Endometrium (tissue), 2 donors: Measurements from ENCODE around the gene CD109.
"Not testable (repeated sequence)": the region's sequence is repeated elsewhere in the genome, so short reads cannot be mapped to it uniquely, and the experiment has no call there.

Experiments
- FAIRE-seq: peaks from 2 replicates; lab custom pipeline; 2012; peaks lifted over from hg19 to GRCh38; lab: Jason Lieb, UNC
- donor health status: control.
- donor health status: control.

The CD109 gene

GRCh38 chr6:73791336-73791735 lies 95.3 kb downstream of the CD109 start:
- no peak for FAIRE-seq

DNA sequence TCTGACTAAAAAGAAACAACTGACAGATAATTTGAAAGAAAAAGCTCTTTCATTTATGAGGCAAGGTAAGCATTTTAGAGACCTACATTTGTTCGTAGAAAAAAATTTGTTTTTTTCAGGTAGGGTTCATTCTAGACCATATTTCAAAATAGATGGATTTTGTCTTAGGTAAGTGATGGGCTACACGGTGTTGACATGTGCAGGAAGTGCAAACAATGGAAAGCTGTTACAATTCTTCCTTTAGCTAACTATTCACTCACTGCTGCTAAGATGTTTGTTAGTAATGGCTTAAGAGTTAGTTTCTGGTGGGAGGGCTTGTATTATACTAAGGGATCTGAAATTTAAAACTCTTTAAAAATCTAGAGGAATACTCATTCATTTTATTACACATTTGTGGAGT lies 96.7 kb downstream of the CD109 start:
- no peak for FAIRE-seq

GRCh38 chr6:73796881-73797280 lies 100.9 kb downstream of the CD109 start:
- no peak for FAIRE-seq

GRCh38 chr6:73797861-73798260 lies 101.9 kb downstream of the CD109 start:
- no peak for FAIRE-seq

- FAIRE-seq: no peak
Observed at GRCh38 chr6:73798592-73798991, 102.6 kb downstream of the CD109 start.

DNA sequence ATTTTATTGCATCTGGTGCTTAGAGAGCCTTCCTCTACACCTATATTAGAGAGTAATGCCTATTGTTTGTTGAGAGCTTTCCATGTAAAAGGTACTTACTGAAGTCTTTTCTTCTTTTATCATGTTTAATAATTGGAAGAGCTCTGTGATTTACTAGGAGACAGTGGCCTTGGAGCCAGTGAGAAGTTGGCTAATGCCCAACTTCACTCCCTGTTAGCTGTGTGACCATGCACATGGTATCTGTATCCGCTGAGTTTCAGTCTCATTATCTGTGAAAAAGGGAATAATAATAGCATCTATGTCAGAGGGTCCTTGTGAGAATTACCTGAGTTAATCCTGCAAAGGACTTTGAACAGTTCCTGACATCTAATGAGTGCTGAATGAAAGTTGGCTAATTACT lies 105.0 kb downstream of the CD109 start:
- FAIRE-seq: no peak

DNA sequence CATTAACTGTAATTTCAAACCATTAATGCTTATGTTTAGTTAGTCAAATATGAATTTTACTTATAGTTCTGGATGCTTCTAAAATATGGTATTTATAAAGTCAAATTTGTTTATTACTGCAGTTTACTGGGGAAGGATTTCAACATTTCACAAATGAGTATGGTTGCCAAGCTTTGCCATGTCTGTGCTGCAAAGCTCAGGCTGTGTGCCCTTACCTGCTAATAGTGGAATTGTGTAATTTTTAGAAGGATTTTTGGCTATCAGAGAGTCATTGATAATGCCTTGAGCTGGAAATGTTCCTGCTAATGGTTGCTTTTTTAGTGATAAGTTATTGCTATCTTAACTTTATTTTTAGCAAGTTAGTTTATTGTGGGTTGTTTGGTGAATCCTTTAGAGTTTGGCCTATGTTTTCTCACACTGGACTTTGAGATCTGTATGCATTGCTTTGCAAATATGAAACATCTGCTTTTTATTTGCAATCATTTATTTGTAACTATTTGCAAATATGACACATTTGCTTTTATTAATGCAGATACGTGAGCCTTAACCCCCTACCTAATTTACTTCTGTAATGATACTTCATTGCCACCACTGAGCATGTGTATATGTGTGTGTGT lies 105.8 kb downstream of the CD109 start:
- peak; percentile 8 for FAIRE-seq

DNA sequence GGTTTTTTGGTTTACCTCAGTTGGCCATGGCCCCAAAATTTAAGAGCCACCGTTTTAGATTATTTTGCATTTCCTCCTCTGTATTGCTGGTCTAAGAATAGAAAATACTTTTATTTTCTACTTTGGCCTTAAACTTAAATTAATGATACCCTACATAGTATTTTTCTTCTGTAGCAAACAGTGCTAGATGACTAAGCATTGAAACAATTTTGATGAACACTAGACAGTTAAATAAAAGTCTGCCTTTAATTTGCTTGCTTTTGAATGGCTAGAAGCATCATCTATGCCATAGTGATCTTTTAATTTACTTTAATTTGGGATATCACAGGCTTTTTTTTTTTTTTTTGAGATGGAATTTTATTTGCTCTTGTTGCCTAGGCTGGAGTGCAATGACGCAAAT lies 106.4 kb downstream of the CD109 start:
- FAIRE-seq: no peak

DNA sequence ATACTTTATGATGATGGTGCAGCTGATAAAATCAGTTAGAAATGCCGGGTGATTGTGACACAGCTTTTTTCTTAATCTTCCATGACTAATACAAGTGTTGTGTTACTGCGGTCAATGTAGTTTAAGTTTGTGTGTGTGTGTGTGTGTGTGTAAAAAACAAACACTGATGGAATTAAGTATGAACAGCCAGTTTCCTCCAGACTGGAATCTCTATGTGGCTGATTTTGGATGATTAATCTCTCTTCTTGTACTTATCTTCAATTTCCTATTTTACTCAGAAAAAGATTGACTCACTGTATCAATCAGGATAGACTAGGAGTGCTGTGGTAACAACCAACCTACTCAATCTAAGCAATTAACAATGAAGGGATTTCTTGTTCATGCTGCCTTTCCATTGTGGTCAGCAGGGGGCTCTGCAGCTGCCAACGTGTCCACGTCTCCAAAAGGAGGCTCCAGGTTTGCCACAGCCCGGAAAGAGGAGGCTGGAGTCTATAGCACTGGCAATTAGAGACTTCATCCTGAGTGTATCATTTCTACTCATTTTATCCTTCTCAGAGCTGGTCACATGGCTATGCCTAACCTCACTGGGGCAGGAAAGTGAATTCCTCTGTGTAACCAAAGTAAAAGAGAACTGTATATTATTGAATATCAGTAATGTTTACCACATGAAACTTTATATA lies 107.7 kb downstream of the CD109 start:
- peak; percentile 95 for FAIRE-seq

- FAIRE-seq: not testable (repeated sequence)
Observed at GRCh38 chr6:73805221-73805620, 109.2 kb downstream of the CD109 start.

- not testable (repeated sequence) for FAIRE-seq
Observed at GRCh38 chr6:73805982-73806381, 110.0 kb downstream of the CD109 start.

DNA sequence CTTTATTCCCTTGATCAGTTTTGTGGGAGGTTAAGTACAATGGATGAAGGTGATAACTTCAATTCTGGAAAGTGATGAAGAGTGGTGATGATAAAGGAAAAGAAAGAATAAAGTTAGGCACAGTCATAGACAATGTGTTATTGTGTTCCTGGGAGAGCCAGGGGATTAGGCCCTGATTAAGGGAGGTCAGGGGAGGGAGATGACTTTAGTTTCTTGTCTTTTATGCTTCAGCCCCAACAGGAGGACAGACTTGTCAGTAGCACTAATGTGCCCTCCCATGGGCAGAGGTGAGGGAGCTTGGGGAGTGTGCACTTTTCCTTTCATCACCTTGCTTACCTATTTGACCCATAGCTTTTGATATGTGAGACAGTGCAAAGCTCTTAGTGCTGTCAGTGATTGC lies 115.7 kb downstream of the CD109 start:
- FAIRE-seq: no peak

DNA sequence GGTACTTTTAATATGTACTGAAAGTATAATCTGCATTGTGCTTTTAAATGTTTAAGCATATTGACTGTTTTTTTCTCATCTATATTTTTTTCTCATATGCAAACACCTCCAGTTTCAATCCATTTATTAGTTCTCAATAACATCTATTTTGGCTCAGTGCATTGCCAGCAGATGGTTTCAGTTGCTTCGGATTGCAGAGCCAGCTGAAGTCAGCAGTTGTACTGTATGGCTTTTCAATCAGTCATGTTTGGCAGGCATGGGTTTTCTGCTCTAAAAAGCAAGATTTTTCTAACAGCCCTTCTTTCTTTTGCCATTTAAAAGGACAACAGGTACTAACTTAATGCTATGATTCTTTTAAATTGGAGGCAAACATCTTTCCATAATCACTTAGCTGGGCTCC lies 121.2 kb downstream of the CD109 start:
- FAIRE-seq: no peak

DNA sequence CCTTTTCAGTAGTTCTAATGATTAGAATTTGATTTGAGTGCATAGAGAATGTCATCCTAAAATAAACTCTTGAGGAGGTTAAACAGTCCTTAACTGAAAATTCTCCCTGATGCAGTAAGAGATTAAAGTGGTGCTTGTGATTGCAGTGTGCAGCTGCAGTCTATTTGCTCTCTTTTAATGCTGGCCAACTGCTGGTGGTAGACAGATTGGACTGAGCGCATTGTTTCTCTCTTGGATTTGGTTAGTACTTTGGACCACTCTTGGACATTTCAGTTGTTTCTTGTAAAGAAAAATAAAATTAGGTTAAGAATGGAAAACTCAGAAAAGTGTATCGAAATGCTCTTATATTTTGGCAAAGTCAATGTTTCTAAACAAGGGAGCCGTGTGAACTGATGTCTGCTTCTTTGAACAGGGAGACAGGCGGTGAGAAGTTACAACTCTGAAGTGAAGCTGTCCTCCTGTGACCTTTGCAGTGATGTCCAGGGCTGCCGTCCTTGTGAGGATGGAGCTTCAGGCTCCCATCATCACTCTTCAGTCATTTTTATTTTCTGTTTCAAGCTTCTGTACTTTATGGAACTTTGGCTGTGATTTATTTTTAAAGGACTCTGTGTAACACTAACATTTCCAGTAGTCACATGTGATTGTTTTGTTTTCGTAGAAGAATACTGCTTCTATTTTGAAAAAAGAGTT lies 127.2 kb downstream of the CD109 start:
- FAIRE-seq: no peak

- no peak for FAIRE-seq
Observed at GRCh38 chr6:73823832-73824231, 127.8 kb downstream of the CD109 start.

- peak; percentile 64 for FAIRE-seq
Observed at GRCh38 chr6:73826571-73826970, 130.6 kb downstream of the CD109 start.

- FAIRE-seq: no peak
Observed at GRCh38 chr6:73830119-73830518, 134.1 kb downstream of the CD109 start.

GRCh38 chr6:73832313-73832712 lies 136.3 kb downstream of the CD109 start:
- FAIRE-seq: no peak

- FAIRE-seq: not testable (repeated sequence)
Observed at GRCh38 chr6:73844696-73845095, 148.7 kb downstream of the CD109 start.

DNA sequence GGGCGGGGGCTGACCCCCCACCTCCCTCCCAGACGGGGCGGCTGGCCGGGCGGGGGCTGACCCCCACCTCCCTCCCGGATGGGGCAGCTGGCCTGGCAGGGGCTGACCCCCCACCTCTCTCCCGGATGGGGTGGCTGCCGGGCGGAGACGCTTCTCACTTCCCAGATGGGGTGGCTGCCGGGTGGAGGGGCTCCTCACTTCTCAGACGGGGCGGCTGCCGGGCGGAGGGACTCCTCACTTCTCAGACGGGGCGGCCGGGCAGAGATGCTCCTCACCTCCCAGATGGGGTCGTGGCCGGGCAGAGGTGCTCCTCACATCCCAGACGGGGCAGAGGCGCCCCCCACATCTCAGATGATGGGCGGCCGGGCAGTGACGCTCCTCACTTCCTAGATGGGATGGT lies 155.0 kb downstream of the CD109 start:
- FAIRE-seq: not testable (repeated sequence)

- FAIRE-seq: peak; percentile 98
Observed at GRCh38 chr6:73854998-73855718, 159.2 kb downstream of the CD109 start.

DNA sequence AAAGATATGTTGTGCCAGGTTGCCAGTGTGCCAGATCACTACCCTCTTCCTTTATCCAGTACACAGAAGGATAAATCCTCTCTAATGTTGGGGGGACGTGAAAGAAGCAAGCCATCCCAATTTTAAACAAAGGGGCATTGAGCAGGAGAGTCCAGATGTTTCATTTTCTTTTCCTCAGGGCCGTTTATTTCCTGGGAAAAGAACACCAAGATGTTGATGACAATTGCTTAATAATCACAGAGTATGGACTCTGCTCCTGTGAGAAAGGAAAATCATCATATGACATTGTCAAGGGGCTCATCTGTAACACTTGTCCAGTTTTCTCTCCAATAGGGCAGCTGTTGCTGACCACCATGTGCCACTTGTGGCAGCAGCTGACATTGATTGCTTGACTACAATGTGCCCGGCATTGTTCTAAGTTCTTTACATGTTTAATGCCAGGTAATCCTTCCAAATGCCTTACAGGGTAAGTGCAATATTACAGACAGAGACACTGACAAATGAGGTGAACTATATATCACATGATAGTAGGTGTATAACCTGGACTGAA lies 161.4 kb downstream of the CD109 start:
- no peak for FAIRE-seq

GRCh38 chr6:73858376-73858775 lies 162.4 kb downstream of the CD109 start:
- peak; percentile 83 for FAIRE-seq
